ENCODE data around the gene IL6R.

IL6R gene

GRCh38 chr1:154410185-154410827 lies 5.2 kb downstream of the IL6R start:
- no peaks in the 10 kb centered on the region for H3K27me3 ChIP-seq (ENCODE audit: insufficient read depth, poor library complexity, severe bottlenecking)
- no peaks in the 10 kb centered on the region for H3K9me3 ChIP-seq (ENCODE audit: severe bottlenecking)
- no peak overlapping the region for H3K4me3 ChIP-seq (ENCODE audit: severe bottlenecking)
- peaks cover 6% of the 10 kb centered on the region; the same call in 1 of the 2 replicates for H3K36me3 ChIP-seq (ENCODE audit: low read depth)
- no peak overlapping the region for H3K27ac ChIP-seq (ENCODE audit: poor library complexity, severe bottlenecking)
- TF ChIP-seq CTCF (IDR thresholded peaks at IDR 0.05; ENCODE audit: poor library complexity, severe bottlenecking): no peak
- ATAC-seq (ENCODE audit: low read depth) (no peak), DNase-seq (ENCODE audit: low spot score) (no peak)
- H3K4me1 ChIP-seq (ENCODE audit: insufficient read depth, poor library complexity, severe bottlenecking): peaks cover 30% of the 10 kb centered on the region

GRCh38 chr1:154411525-154411924 lies 6.4 kb downstream of the IL6R start:
- H3K36me3 ChIP-seq (ENCODE audit: low read depth): peaks cover 6% of the 10 kb centered on the region; the same call in 1 of the 2 replicates

GRCh38 chr1:154413177-154413783 lies 8.1 kb downstream of the IL6R start:
- TF ChIP-seq CTCF (IDR thresholded peaks at IDR 0.05; ENCODE audit: poor library complexity, severe bottlenecking): no peak
- H3K4me1 ChIP-seq (ENCODE audit: insufficient read depth, poor library complexity, severe bottlenecking): peaks cover 14% of the 10 kb centered on the region
- H3K9me3 ChIP-seq (ENCODE audit: severe bottlenecking): no peaks in the 10 kb centered on the region
- no peak overlapping the region for H3K4me3 ChIP-seq (ENCODE audit: severe bottlenecking)
- H3K27ac ChIP-seq (ENCODE audit: poor library complexity, severe bottlenecking): no peak overlapping the region
- peaks cover 6% of the 10 kb centered on the region; the same call in 1 of the 2 replicates for H3K36me3 ChIP-seq (ENCODE audit: low read depth)
- ATAC-seq (ENCODE audit: low read depth) (no peak), DNase-seq (ENCODE audit: low spot score) (no peak)
- H3K27me3 ChIP-seq (ENCODE audit: insufficient read depth, poor library complexity, severe bottlenecking): no peaks in the 10 kb centered on the region

More at GRCh38 chr1:154411525-154411924, 6.4 kb downstream of the IL6R start:
- no peak for DNase-seq (ENCODE audit: low spot score)
- ATAC-seq (ENCODE audit: low read depth): no peak
- Histone ChIP-seq H3K9me3 (ENCODE audit: severe bottlenecking) (no peaks in the 10 kb centered on the region), H3K4me1 (ENCODE audit: insufficient read depth, poor library complexity, severe bottlenecking) (peaks cover 28% of the 10 kb centered on the region), H3K27ac (ENCODE audit: poor library complexity, severe bottlenecking) (no peak overlapping the region), H3K27me3 (ENCODE audit: insufficient read depth, poor library complexity, severe bottlenecking) (no peaks in the 10 kb centered on the region), H3K4me3 (ENCODE audit: severe bottlenecking) (no peak overlapping the region)
- no peak for TF ChIP-seq CTCF (IDR thresholded peaks at IDR 0.05; ENCODE audit: poor library complexity, severe bottlenecking)

GRCh38 chr1:154414606-154415005 lies 9.5 kb downstream of the IL6R start:
- no peak for TF ChIP-seq CTCF (IDR thresholded peaks at IDR 0.05; ENCODE audit: poor library complexity, severe bottlenecking)

More at GRCh38 chr1:154414606-154415005, 9.5 kb downstream of the IL6R start:
- peaks cover 6% of the 10 kb centered on the region; the same call in 1 of the 2 replicates for H3K36me3 ChIP-seq (ENCODE audit: low read depth)
- no peaks in the 10 kb centered on the region for H3K9me3 ChIP-seq (ENCODE audit: severe bottlenecking)
- DNase-seq (ENCODE audit: low spot score) (no peak), ATAC-seq (ENCODE audit: low read depth) (no peak)
- H3K27me3 ChIP-seq (ENCODE audit: insufficient read depth, poor library complexity, severe bottlenecking): no peaks in the 10 kb centered on the region
- no peak overlapping the region for H3K4me3 ChIP-seq (ENCODE audit: severe bottlenecking)
- H3K4me1 ChIP-seq (ENCODE audit: insufficient read depth, poor library complexity, severe bottlenecking): peaks cover 23% of the 10 kb centered on the region
- H3K27ac ChIP-seq (ENCODE audit: poor library complexity, severe bottlenecking): no peak overlapping the region

Data from RWPE2 (cell line).